Fibroblast of the aortic adventitia (primary cell): Measurements from ENCODE around the gene TINAGL1. TPM values are rescaled to one million over a fixed set of nuclear protein-coding genes. Genes with fewer than 3 reads are reported as not detected.

Experiments
- DNase-seq: peaks from one replicate; pipeline ENCODE4 v3.0.0-alpha.2; 2010; ENCODE audit warnings: low read depth
- H3K4me3 ChIP-seq: 2 replicates; pipeline ENCODE4 v1.5.1; 2011; ENCODE audit warnings: low read depth, mild to moderate bottlenecking, control low read depth, low read length, moderate library complexity
- CTCF ChIP-seq: IDR thresholded peaks from 2 replicates; pipeline ENCODE4 v1.5.1; 2011; ENCODE audit warnings: mild to moderate bottlenecking, low read length, control low read depth, inconsistent platforms; ENCODE audit not compliant: insufficient read depth
- total RNA-seq: library from RNA; depleted of rRNA; stranded (reverse); fragments of >200 nt; gene quantifications from 2 replicates; pipeline ENCODE4 v1.2.3, GENCODE V29; 2012; ENCODE audit warnings: low replicate concordance

Gene TINAGL1
- total RNA-seq, 1 donor = 1.2 TPM

- TF ChIP-seq CTCF = no peak
These were observed 44.5 kb downstream of the TINAGL1 start for GRCh38 chr1:31620631-31621497.

DNA sequence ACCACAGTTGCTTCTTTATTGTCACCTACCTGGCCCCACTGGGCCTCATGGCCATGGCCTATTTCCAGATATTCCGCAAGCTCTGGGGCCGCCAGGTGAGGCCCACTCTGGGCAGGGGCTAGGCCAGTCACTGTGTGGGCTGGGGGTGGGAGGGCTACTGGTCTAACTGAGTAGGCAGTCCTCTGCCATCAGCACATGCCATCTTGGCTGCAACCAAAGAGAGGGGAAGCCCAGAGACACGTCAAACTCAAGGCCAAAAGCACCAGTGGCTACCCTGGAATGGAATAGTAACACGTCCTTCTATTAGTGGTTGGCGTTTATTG, 45.1 kb downstream of the TINAGL1 start:
- H3K4me3 ChIP-seq = no peak overlapping the region
- no peak for DNase-seq
- TF ChIP-seq CTCF = no peak

More at GRCh38 chr1:31620631-31621497, 44.5 kb downstream of the TINAGL1 start:
- no peak overlapping the region for H3K4me3 ChIP-seq
- no peak for DNase-seq

DNA sequence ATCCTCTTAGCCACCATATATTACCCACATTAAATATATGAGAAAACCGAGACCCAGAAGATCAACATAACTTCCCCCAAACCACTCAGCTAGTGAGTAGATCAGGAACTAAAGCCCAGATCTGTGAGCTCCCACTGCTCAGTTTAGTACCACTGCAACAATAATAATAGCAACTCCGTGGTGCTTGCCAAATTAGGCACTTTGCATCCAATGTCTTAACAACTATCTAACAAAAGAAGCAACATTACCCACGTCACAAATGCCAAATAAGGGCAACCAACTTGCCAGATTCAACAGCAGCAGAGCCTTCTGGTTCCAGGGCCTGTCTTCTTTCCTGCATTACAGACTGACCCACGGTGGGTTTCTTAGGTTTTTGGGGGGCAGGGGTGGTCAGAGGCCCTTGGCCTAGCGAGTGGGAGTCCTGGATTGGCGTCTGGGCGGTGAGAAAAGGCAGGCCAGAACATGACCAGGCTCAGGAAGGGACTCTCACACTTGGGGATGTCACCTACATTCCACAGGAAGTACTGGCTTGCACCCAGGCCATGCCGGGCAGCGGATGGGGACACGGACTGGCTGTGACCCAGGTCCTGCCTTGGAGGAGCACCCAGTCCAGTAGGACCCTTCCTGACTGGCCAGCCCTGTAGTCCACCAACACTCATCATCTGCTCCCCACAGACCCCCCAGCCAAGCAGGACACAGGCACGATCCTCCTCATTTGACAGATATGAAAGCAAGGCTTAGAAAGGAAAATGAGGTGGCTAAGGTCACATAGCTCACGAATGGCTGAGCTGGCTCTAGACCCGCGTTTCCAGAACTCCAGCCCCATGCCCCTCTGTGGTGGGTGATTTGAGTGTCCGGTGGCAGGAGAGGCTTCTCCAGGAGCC, 45.8 kb downstream of the TINAGL1 start:
- TF ChIP-seq CTCF = no peak
- DNase-seq = no peak

GRCh38 chr1:31623365-31623764, 47.0 kb downstream of the TINAGL1 start:
- TF ChIP-seq CTCF = no peak
- DNase-seq = no peak
- no peak overlapping the region for H3K4me3 ChIP-seq

More for the DNA sequence above, 45.8 kb downstream of the TINAGL1 start:
- no peak overlapping the region for H3K4me3 ChIP-seq

DNA sequence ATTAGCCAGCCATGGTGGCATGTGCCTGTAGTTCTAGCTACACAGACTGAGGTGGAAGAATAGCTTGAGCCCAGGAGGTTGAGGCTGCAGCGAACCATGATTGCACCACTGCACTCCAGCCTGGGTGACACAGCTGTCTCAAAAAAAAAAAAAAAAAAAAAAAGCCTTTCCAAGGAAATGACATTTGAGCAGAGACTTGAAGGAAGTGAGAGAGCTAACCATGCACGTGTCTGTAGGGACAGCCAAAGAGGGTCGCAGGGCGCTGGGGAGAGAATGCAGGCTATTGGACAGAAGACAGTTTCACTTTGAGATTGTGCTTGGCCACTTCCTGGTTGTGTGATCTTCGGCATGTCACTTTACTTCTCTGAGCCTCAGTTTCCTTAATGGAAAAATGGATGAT, 48.0 kb downstream of the TINAGL1 start:
- TF ChIP-seq CTCF = no peak
- no peak for DNase-seq
- no peak overlapping the region for H3K4me3 ChIP-seq

DNA sequence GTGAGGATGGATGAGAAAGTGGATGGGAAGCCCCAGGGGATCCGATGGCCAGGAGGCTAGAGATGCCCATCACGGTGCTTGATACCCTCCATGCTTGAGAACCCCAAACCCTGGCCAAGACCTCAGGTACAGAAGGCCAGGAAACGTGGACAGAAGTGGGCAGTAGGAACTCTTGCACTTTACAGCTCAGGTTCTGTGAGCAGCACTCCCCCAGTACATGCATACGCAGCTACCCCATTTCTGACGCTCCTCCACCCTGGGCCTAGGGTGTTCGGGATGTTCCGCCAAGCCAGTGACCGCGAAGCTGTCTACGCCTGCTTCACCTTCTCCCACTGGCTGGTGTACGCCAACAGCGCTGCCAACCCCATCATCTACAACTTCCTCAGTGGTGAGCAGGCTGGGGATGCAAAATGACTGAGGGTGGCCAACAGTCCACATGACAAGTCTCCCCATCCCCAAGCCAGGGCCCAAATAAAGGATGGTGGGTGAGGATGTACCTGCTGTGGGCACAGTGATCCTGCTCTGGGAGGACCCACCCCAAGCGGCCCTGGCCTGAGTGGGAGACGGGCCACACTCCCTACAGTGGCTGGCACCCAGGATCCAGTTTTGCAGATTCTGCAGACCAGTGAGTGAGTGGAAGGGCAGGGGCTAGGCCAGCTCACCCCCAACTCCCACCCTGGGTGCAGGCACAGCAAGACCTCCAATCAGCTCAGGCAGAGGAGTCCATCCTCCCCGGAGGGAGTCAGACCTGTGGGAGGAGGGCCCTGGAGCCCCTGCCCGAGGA, 48.6 kb downstream of the TINAGL1 start:
- no peak for TF ChIP-seq CTCF
- DNase-seq = no peak
- no peak overlapping the region for H3K4me3 ChIP-seq
